KBM-7 (cell line): Measurements from ENCODE around the gene ERCC1.

Experiments used
- DNase-seq: peaks from one replicate; pipeline ENCODE4 v3.0.0-alpha.2; 2015
- in situ Hi-C: fragments of 300-500 bp; cut with MboI; formaldehyde crosslinking; loops from 2 replicates; pipeline ENCODE4 v1.14.3; 2020; ENCODE audit warnings: low sequenced_read_pairs, low pct_unique_long_range_greater_than_20kb, mixed read lengths

The ERCC1 gene

DNA sequence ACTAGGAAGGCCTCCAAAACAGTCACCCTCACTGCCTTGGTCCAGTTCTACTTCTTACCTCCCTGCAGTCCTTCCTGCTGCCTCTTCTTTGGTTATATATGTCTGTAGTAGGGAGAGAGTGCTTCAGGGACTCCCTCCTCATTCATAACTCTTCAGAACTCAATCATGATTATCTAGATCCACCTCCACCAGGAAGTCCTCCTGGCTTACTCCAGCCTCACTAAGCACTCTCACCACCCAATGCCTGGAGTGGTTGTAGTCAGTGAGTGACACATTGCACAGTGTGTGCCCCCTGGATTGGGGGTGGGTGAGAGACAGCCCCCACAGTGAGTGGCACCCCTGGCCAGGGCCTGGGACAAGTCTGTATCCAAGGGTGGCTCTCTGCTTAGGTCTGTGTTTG is 34.1 kb upstream of the ERCC1 start:
- in situ Hi-C loops = no loop called here
- no peak for DNase-seq

DNA sequence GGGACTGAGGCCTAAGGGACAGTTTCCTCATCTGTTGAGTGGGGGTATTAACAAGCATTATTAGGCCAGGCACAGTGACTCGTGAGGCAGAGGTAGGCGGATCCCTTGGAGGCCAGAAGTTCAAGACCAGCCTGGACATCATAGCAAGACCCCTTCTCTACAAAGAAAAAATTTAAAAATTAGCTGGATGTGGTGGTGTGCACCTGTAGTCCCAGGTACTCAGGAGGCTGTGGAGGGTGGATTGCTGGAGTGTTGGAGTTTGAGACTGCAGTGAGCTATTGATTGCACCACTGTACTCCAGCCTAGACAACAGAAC is 32.7 kb upstream of the ERCC1 start:
- in situ Hi-C loops = no loop called here

DNA sequence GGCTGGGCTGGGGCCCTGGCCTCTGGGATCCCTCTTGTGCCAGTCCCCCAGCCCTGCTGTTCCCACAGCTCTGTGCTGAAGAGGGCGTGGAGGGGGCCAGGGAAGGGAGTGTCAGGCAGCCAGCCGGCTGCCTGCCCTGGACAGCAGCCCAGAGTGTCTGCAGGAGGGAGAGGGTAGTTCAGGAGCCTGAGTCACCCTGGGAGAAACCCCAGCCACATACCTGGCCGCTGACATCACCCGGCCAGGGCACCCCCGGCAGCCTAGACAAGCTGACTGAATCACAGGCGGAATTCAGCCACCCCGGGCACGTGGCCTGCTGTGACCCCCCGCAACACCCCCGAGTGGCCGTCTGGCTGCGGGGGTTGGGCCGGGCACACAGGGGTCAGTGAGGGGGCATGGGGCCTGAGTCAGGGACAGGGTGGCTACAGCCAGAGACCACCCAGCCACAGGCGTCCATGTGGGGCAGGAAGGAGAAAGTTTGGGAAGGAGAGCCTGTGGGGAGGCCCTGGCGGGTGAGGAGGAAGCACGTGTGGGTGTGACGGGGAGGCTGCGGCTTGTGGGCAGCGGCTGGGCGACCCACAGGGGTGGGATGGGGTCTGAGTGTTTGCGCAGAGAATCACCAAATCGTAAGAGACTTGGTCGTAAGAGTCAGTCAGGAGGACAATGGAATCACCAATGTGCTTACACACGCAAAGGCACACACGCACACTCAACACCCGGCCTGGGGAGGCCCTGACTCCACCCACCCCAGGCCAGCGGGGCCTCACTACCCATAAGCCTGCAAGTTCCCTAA is 32.2 kb upstream of the ERCC1 start:
- in situ Hi-C loops = no loop called here
- peak; percentile 91 for DNase-seq

More for the DNA sequence above, 32.7 kb upstream of the ERCC1 start:
- DNase-seq = no peak

DNA sequence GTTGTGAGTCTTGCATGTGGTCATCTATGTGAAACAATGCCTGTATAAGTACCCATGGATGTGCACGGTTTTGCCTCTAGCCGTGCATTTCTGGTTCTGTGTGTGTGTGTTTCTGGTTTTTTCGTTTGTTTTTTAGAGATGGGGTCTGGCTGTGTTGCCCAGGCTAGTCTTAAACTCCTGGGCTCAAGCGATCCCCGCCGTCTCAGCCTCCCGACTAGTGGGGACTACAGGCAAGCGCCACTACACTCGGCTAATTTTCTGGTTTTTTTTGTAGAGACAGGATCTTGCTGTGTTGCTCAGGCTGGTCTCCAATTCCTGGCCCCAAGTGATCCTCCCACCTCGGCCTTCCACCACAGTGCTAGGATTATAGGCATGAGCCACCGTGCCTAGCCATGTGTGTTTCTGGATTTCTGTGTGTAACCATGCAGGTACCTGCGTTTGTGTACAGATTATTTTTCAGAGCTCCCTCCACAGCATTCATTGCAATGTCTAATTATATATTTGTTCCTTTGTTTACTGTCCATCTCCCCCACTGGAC is 28.2 kb upstream of the ERCC1 start:
- no peak for DNase-seq
- in situ Hi-C loops = no loop called here

DNA sequence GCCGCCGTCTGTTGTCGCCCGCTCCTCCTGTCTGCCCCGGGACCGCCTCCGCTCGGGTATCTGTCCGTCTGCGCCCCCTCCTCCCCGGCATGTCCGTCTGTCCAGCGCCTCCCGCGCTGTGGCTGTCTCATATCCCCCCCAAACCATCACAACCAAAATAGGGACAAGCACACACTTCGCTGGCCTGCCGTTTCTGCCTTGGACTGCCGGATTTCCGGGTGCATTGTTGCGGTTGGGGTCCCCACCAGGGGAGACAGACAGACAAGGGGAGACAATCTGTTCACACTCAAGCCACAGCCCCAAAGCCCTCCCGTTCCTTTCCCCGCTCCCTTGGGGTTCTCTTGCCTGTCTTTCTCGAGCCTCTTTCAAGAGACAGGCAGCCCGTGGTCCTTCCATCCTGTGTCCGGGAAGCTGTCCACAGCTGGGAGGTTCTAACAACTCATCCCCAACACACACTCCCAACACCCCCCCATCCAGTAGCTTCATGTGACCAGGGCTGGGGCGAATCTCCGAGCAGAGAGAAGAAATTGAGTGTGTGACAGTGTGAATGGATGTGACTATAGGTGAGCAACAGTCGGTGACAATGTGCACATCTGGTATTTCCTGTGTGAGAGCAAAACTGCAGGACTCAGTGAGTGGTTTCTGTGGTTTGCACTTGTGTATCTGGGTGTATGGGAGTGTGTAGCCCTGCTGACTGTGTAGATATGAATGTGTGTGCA is 27.6 kb upstream of the ERCC1 start:
- in situ Hi-C loops = no loop called here
- DNase-seq = peak; percentile 46

DNA sequence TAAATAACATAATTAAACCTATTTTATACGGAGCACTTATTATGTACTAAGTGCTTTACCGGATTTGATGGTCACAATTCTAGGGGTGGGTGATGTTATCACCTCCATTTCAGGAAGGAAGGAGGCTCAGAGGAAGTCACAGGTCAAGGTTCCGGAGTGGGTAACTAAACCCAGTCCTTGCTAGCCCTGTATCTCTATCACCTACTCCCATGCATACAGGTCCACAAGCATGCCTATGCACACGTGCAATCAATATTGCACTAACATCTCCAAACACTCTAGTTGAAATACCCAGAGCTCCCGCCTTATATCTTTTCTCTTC is 26.3 kb upstream of the ERCC1 start:
- DNase-seq = no peak
- in situ Hi-C loops = no loop called here

DNA sequence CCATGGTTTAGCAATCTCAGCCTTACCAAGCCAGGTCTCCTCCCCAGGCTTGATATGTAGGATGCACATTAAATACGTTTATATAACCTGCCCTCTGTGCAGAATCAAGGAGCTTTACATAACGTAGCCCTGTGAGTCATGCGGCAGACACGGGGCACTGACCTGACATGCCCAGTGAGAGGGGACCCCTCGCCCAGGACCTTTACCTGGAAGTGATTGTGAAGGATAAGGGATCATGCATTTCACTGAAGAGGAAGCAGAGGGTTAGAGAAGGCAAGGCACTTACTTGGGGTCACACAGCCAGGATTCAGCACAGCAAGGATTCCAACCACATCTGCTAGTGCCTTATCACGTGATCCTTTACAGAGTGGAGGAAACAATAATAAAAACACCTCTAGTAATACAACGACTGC is 25.2 kb upstream of the ERCC1 start:
- in situ Hi-C loops = no loop called here

DNA sequence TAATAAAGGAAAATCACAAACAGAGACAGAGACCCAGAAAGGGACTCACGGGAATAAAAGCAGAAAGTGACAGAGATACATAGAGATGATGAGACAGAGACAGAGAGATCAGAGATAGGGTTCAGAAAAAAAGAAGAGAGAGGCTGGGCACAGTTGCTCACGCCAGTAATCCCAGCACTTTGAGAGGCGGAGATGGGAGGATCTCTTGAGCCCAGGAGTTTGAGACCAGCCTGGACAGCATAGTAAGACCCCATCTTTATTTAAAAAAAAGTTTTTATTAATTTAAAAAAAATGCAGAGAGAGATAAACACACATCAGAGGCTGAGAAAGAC is 24.7 kb upstream of the ERCC1 start:
- DNase-seq = no peak
- in situ Hi-C loops = no loop called here

More for the DNA sequence above, 25.2 kb upstream of the ERCC1 start:
- no peak for DNase-seq

DNA sequence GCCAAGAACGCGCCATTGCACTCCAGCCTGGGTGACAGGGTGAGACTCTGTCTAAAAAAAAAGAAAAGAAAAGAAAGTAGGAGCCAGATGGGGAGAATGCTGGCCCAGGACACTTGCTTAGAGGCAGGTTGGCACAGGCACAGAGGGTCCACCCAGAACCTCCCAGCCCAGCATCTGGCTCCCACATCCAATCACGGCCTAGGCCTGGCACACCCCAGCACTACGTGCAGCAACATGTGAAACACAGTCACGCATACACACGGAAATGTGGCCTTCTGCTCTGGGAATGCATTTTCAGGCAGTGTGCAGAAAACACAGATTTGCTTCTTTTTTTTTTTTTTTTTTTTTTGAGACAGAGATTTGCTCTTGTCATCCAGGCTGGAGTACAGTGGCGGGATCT is 23.2 kb upstream of the ERCC1 start:
- in situ Hi-C loops = no loop called here
- DNase-seq = no peak

DNA sequence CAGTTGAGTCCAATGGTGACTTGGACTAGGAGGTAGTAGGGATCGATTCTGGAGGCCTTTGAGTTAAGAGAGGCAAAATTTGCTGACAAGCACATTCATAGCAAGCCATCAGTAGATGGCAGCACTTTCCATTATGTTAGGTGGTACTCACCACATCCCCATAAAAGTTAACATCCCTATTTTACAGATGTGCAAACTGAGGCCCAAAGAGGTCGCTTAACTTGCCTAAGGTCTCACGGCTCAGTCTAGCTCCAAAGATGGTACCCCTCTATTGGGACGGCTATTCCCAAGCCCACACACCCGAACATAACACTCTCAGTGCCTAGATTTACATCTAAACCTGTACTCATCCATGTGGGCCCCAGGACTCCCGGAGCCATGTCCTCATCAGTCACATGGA is 22.6 kb upstream of the ERCC1 start:
- in situ Hi-C loops = no loop called here
- DNase-seq = peak; percentile 51

DNA sequence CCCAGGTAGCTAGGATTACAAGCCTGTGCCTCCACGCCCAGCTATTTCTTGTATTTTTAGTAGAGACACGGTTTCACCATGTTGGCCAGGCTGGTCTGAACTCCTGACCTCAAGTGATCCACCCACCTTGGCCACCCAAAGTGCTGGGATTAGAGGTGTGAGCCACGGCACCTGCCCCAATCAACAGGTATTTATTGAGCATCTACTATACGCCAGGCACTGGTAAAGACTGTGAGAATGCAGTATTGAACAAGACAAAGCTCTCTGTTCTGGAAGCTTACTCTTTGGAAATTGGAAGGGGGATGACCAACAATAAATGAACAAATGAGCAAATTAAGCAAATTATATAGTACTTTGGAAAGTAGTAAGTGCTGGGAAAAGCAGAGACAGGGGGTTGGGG is 21.4 kb upstream of the ERCC1 start:
- in situ Hi-C loops = no loop called here
- no peak for DNase-seq

DNA sequence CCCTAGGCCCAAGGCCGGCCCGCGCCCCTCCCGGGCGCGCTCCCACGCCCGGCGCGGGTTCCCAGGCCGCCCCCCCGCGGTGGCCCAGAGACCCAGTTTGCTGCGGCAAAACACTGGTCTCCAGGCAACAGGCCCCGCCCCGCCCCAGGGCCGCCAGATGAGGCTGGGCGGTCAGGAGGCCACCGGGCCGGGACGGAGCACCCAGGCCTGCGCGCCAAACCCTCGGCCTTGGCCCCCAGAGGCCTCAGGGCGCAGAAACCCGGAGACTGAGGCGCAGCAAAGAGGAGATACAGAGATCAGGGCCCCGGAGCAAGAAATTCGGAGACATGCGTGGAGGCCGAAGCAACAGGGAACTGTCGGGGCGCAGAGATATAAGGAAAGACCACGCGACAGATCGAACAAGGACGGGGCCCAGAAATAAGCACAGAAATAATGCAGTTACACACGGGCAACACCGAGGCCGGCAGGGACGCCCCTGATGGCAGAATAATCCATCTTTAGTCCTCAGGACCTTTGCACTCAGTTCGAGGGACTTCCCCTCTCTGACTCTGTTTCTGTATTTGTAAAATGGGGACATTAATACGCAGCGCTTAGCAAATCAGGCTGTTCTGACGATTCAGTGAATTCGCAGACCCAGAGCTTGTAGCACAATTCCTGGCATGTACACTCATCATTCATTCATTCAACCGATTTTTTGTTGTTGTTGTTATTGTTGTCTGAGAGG is 20.8 kb upstream of the ERCC1 start:
- in situ Hi-C loops = no loop called here
- DNase-seq = peak; percentile 62

DNA sequence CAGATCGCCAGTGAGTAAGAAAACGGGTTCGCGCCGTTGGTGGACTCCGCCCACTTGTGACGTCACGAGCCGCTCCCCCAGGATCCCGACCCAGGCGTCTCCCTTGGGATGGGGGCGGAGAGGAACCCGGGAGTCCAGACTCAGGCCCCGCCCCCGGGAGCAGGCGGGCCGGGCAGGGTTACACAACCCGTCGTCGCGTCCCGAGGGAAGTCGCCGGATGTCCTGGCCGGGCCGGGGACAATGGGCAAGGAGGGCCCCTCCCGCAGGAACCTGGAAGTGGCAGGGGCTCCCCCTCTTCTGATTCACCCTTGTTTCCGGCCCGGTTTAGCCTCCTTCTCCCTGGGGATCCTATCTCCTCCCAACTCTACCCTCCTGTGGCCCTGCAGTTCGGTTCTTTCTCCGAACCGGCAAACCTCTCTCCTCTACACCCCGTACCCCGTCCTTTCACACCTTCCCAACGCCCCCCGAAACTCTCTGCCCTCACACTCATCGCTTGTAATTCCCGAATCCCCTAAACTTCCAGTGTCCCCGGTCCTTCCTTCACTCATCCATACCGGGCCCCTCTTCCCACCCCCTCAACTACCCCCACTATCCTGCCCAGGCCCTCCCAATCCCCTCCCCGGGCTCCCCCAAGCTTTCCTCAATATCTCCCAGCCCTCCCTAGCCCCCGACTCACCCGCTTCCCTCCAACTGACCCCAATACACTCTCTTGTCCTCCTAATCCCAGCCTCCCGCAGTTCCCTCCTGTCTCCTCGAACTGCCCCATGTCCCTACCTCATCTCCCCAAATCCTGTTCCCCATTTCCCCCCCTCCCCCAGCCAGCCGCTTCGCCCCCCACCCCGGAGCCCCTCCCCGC is 20.0 kb upstream of the ERCC1 start:
- peak; percentile 60 for DNase-seq
- in situ Hi-C loops = no loop called here

DNA sequence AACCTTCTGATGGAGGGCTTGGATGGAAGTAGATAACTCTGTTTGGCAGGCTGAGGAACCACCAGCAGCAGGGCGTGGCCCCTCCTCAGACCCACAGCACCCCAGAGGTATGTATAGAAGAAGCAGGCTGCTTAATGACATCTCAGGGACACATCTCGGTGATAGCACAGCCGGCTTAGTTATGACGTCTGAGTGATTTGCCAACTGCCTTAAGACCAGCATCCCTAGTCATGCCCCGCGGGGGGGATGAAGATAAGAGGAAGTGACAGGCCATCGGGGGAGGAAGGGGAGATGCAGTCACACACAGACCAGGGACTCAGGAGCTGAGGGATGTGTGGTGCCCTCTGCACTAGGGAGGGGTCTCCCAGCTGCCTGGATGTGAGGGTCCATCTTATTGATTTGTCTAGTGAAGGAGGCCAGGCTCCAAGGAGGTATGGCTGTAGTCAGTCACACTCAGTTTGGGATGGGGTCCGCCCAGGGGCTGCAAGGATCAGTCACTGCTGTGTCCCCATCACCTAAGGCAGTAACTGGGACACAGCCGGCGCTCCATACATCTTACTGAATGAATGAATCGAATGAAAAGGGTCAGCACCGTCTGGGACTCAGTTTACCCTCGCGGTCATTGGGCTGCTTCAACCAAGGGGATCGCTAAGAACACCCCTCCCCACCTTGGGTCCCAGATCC is 19.2 kb upstream of the ERCC1 start:
- in situ Hi-C loops = no loop called here
- DNase-seq = peak; percentile 91

DNA sequence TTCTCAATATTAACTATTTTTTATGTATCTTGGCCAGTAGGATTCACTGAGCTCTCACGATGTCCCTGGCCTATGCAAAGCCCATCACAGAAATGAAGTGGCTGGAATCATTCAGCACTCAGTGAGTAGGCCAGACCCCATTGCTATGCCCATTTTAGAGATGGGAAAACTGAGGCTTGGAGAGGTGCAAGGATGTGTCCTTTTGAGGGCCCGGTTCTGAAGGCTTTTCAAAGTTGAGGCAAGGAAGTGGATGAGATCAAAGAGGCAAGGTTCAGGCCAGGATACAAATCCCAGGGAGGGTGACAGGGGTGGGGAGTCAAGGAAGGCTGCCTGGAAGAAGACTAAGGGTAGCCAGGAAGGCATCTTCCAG is 18.7 kb upstream of the ERCC1 start:
- in situ Hi-C loops = no loop called here
- no peak for DNase-seq

DNA sequence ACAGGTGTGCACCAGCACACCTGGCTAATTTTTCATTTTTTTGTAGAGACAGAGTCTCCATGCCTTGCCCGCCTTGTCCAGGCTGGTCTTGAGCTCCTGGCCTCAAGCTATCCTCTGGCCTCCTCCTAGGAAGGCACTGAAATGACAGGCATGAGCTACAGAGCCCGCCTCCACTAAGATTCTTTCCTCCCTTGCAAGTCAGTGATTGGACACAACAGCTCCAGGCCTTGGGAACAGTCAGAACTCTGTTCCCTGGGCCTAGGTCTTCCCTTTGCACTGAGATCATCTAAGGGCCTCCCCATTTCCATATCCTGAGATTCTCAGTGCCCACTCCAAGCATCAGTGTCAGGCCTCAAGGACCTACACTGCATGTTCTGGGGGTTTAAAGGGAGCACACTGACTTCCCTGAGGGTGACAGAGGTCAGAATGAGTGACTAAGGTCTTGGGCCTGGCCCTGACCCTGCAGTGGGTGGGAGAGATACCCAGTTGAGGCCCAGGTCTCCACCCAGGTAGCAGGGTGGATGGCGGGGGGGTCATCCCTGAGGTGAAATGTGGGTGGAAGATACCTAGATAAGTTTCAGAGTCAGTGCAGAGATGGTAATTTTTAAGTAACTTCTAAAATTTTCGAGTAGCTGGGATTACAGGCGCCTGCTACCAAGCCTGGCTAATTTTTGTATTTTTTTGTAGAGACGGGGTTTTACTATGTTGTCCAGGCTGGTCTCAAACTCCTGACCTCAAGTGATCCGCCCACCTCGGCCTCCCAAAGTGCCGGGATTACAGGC is 17.3 kb upstream of the ERCC1 start:
- in situ Hi-C loops = no loop called here
- DNase-seq = no peak

DNA sequence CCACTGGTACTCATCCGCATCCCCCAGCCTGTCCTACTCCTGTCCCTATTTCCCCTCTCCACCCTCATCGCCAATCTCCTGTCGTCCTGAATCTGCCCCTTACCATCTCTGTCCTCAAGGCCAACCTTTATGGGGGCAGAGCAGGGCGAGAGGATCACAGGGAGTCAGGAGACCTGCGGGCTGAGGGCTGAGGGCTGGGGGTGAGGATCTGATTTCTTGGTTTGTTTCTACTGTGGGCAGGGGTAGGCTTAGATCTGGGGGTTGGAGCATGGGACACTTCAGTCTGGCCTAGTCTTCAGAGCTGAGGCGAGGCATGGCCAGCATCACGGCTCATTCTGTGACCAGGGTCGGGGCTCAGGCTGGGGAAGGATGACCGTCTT is 16.5 kb upstream of the ERCC1 start:
- no peak for DNase-seq
- in situ Hi-C loops = no loop called here

DNA sequence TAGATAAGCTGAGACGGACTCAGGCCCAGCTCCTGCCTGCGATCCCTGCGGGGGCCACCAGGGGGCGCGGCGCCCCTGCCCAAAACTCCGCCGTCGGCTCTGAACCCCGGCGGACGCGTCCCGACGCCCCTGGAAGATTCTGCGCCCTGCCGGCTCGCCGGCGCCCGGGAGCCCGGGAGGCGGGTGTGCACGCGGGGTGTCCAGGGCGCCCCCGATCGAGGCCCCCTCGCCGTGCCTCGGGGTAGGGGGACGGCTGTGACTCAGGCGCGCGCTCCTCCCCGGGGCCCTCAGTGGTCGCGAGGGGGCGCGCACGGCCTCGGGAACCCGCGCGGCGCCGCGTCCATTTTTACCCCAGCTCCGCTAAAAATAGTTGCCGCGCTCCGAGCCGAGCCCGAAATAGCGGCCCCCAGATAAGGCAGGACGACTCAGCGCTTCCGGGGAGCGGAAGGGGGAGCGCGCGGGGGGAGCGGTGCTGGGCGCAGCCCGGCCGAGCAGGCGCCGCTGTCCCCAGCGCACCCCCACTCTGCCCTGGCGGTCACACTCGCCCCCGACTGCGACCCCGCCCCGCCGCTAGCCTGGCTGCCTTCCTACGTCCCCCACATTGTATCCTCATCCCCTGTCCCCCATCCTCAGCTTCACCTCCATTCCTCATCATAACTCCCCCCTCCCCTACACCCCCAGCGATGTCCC is 16.0 kb upstream of the ERCC1 start:
- peak; percentile 88 for DNase-seq
- in situ Hi-C loops = no loop called here
